Lung (tissue), 12 donors: ENCODE measurements around the gene HARBI1. TPM values are rescaled to one million over a fixed set of nuclear protein-coding genes. Genes with fewer than 3 reads are reported as not detected.

Experiments used
- ATAC-seq: fragments of 200-7000 bp; cut with Tn5 transposase; one replicate; pipeline ENCODE4 v1.9.1; 2020; ENCODE audit warnings: moderate number of reproducible peaks; ENCODE audit not compliant: insufficient read depth, low FRiP score
- DNase-seq, 3 donors: peaks; one replicate each; pipeline ENCODE4 v3.0.0-alpha.2; 2013 to 2017
- H3K27ac ChIP-seq, 2 donors: one replicate each; pipeline ENCODE4 v1.5.1; 2013; ENCODE audit warnings: mild to moderate bottlenecking in 2 of 2, moderate library complexity in 2 of 2, control low read depth in 1 of 2, inconsistent platforms in 1 of 2, low read depth in 1 of 2, low read length in 1 of 2
- H3K27me3 ChIP-seq, 3 donors: one replicate each; pipeline ENCODE4 v1.5.1; 2013; ENCODE audit warnings: low read length in 2 of 3; ENCODE audit not compliant: control insufficient read depth in 3 of 3, insufficient read depth in 3 of 3
- H3K36me3 ChIP-seq, 4 donors: one replicate each; pipeline ENCODE4 v1.5.1; 2013; ENCODE audit warnings: low read length in 4 of 4, mild to moderate bottlenecking in 1 of 4, moderate library complexity in 1 of 4; ENCODE audit not compliant: control insufficient read depth in 4 of 4, insufficient read depth in 4 of 4
- H3K4me1 ChIP-seq, 5 donors: one replicate each; pipeline ENCODE4 v1.5.1; 2013; ENCODE audit warnings: low read length in 5 of 5, mild to moderate bottlenecking in 2 of 5, moderate library complexity in 1 of 5; ENCODE audit not compliant: control insufficient read depth in 5 of 5, insufficient read depth in 5 of 5
- H3K4me3 ChIP-seq: one replicate; pipeline ENCODE4 v1.5.1; 2013; ENCODE audit warnings: mild to moderate bottlenecking, control low read depth, moderate library complexity
- H3K9ac ChIP-seq, 2 donors: one replicate each; pipeline ENCODE4 v1.5.1; 2013; ENCODE audit warnings: low read length in 2 of 2, control low read depth in 1 of 2; ENCODE audit not compliant: insufficient read depth in 1 of 2
- H3K9me3 ChIP-seq, 4 donors: one replicate each; pipeline ENCODE4 v1.5.1; 2013; ENCODE audit warnings: low read length in 3 of 4, mild to moderate bottlenecking in 1 of 4, moderate library complexity in 1 of 4; ENCODE audit not compliant: control insufficient read depth in 4 of 4, insufficient read depth in 3 of 4
- CTCF ChIP-seq: IDR thresholded peaks from 2 replicates; pipeline ENCODE4 v1.5.1; 2012; ENCODE audit warnings: mild to moderate bottlenecking; ENCODE audit errors: control extremely low read depth, extremely low read depth
- WGBS, 2 donors: extraction: QIAGEN DNeasy Blood & Tissue Kit; methylation state at CpG; one replicate each; pipeline ENCODE4 v1.1.7; 2013; 5-methylcytosine and 5-hydroxymethylcytosine counted together
- polyA plus RNA-seq, 2 donors: library from polyadenylated mRNA; stranded (reverse); fragments of 200-250 nt; gene quantifications; one replicate each; pipeline ENCODE4 v1.2.1, GENCODE V29; 2013
- total RNA-seq, 2 donors: library from RNA; depleted of rRNA in 1 of 2; stranded (reverse); fragments of >200 nt in 1 of 2; gene quantifications; one replicate each; pipeline ENCODE4 v1.2.1, GENCODE V29; 2014 to 2021
- donor health status: control.
- donor health status: control.
- donor health status: Bipolar disorder and iron deficiency.
- donor health status: healthy.
- donor health status: DM: yes; HTN: yes; CAD: no.

HARBI1 gene
- total and polyA plus RNA-seq, 4 donors = 1.4 to 5.2 (median 3.6) TPM

- Histone ChIP-seq H3K27ac (no peak overlapping the region), H3K4me1 (no peaks in the 10 kb centered on the region), H3K27me3 (no peaks in the 10 kb centered on the region), H3K9ac (no peak overlapping the region), H3K36me3 (peaks cover 12 to 24% (median 18%) of the 10 kb centered on the region in 4 donors), H3K4me3 (no peak overlapping the region), H3K9me3 (no peaks in the 10 kb centered on the region)
- WGBS, 2 donors = 96 to 100% methylated on average over 1 of the region's 1 CpG
- ATAC-seq (no peak), DNase-seq (no peak)
- no peak for TF ChIP-seq CTCF
Observed at GRCh38 chr11:46630237-46630636, 13.2 kb upstream of the HARBI1 start.

GRCh38 chr11:46628961-46629360 lies 11.9 kb upstream of the HARBI1 start:
- no peak overlapping the region for H3K9ac ChIP-seq
- H3K9me3 ChIP-seq = no peaks in the 10 kb centered on the region
- H3K27ac ChIP-seq = no peak overlapping the region
- peaks cover 13 to 33% (median 22%) of the 10 kb centered on the region in 4 donors for H3K36me3 ChIP-seq
- 90 to 97% methylated on average over 6 of the region's 6 CpGs for WGBS, 2 donors
- H3K4me3 ChIP-seq = no peak overlapping the region
- ATAC-seq (no peak), DNase-seq (no peak)
- TF ChIP-seq CTCF = no peak
- H3K27me3 ChIP-seq = no peaks in the 10 kb centered on the region
- H3K4me1 ChIP-seq = no peaks in the 10 kb centered on the region

GRCh38 chr11:46625406-46625805 lies 8.4 kb upstream of the HARBI1 start:
- H3K4me3 ChIP-seq = no peak overlapping the region
- ATAC-seq = no peak
- no peaks in the 10 kb centered on the region for H3K4me1 ChIP-seq
- H3K27me3 ChIP-seq = no peaks in the 10 kb centered on the region
- DNase-seq = no peak
- H3K27ac ChIP-seq = no peak overlapping the region
- no peaks in the 10 kb centered on the region for H3K9me3 ChIP-seq
- no peak for TF ChIP-seq CTCF
- WGBS, 2 donors = 93% methylated on average over 3 of the region's 3 CpGs
- H3K36me3 ChIP-seq = peaks cover 10 to 25% (median 21%) of the 10 kb centered on the region in 4 donors
- H3K9ac ChIP-seq = no peak overlapping the region

- DNase-seq = no peak
- Histone ChIP-seq H3K27ac (no peak overlapping the region), H3K36me3 (peaks cover 0 to 6% (median 1%) of the 10 kb centered on the region in 4 donors), H3K4me3 (no peak overlapping the region), H3K9ac (no peak overlapping the region), H3K4me1 (peaks cover 0 to 20% (median 5%) of the 10 kb centered on the region in 5 donors), H3K27me3 (no peaks in the 10 kb centered on the region), H3K9me3 (no peaks in the 10 kb centered on the region)
- ATAC-seq = no peak
- 66 to 83% methylated on average over 6 of the region's 6 CpGs for WGBS, 2 donors
- TF ChIP-seq CTCF = no peak
Observed at GRCh38 chr11:46618837-46619236, 1.8 kb upstream of the HARBI1 start.
